D721Med (cell line): ENCODE data around the gene ZFR.
"Not testable (repeated sequence)": the region's sequence is repeated elsewhere in the genome, so short reads cannot be mapped to it uniquely, and the experiment has no call there.

ENCODE experiments used
- DNase-seq: peaks from one replicate; pipeline ENCODE4 v3.0.0; 2011; ENCODE audit warnings: low spot score; ENCODE audit not compliant: insufficient read length
- FAIRE-seq: peaks from 2 replicates; lab custom pipeline; 2011; peaks lifted over from hg19 to GRCh38; lab: Jason Lieb, UNC
- CTCF ChIP-seq: IDR thresholded peaks from 2 replicates; pipeline ENCODE4 v1.5.1; 2012; ENCODE audit warnings: mild to moderate bottlenecking, control low read depth; ENCODE audit not compliant: insufficient read depth; ENCODE audit errors: missing control alignments

The ZFR gene

GRCh38 chr5:32379421-32379820 lies 65.1 kb downstream of the ZFR start:
- no peak for FAIRE-seq
- DNase-seq = no peak
- TF ChIP-seq CTCF = no peak

GRCh38 chr5:32378966-32379365 lies 65.6 kb downstream of the ZFR start:
- DNase-seq (no peak), FAIRE-seq (no peak)
- no peak for TF ChIP-seq CTCF

- no peak for TF ChIP-seq CTCF
- DNase-seq (no peak), FAIRE-seq (no peak)
Measured at GRCh38 chr5:32369542-32370155, 74.9 kb downstream of the ZFR start.

- DNase-seq (no peak), FAIRE-seq (no peak)
- no peak for TF ChIP-seq CTCF
Measured at GRCh38 chr5:32369032-32369431, 75.5 kb downstream of the ZFR start.

- DNase-seq, FAIRE-seq: not testable (repeated sequence)
Measured at GRCh38 chr5:32367271-32367670, 77.3 kb downstream of the ZFR start.

- TF ChIP-seq CTCF = no peak
- no peak for FAIRE-seq
Measured at GRCh38 chr5:32365623-32366022, 78.9 kb downstream of the ZFR start.

GRCh38 chr5:32363030-32363429 lies 81.5 kb downstream of the ZFR start:
- no peak for TF ChIP-seq CTCF
- FAIRE-seq (peak; percentile 44), DNase-seq (no peak)

More at GRCh38 chr5:32365623-32366022, 78.9 kb downstream of the ZFR start:
- no peak for DNase-seq
